SU-DHL-6 (cell line): ENCODE measurements around the gene SCLY.

Experiments
- H2AFZ ChIP-seq: fragments of 200-600 bp; sonication (generic); 2 replicates; pipeline ENCODE4 v1.6.1; 2014; ENCODE audit warnings: low read depth, mild to moderate bottlenecking, moderate library complexity, mixed read lengths, antibody characterized with exemption, low read length; ENCODE audit not compliant: severe bottlenecking
- H3F3A ChIP-seq: fragments of 200-600 bp; shearing (Covaris generic); 2 replicates; pipeline ENCODE4 v1.6.0; 2016; ENCODE audit warnings: antibody characterized with exemption, mild to moderate bottlenecking; ENCODE audit not compliant: insufficient read depth
- H3K27ac ChIP-seq: fragments of 200-600 bp; sonication (generic); 2 replicates; pipeline ENCODE4 v1.5.1; 2016; ENCODE audit warnings: low read depth, mild to moderate bottlenecking, low read length, moderate library complexity, mixed read lengths
- H3K27me3 ChIP-seq: fragments of 200-600 bp; sonication (generic), shearing (Covaris generic); 2 replicates; pipeline ENCODE4 v1.6.0; 2014; ENCODE audit warnings: mild to moderate bottlenecking, low read length
- H3K36me3 ChIP-seq: fragments of 200-600 bp; sonication (generic); 2 replicates; pipeline ENCODE4 v1.6.1; 2014; ENCODE audit warnings: mild to moderate bottlenecking, low read length, mixed read lengths
- H3K4me2 ChIP-seq: fragments of 300-600, 200-600 bp; shearing (Covaris generic), sonication (generic); 2 replicates; pipeline ENCODE4 v1.6.0; 2014; ENCODE audit warnings: low read length, low read depth, mild to moderate bottlenecking; ENCODE audit not compliant: poor library complexity, severe bottlenecking
- H3K4me3 ChIP-seq: fragments of 200-600 bp; sonication (generic); 2 replicates; pipeline ENCODE4 v1.5.1; 2014; ENCODE audit warnings: antibody characterized with exemption, low read length, mild to moderate bottlenecking, mixed read lengths; ENCODE audit not compliant: insufficient read depth, poor library complexity, severe bottlenecking
- H3K79me2 ChIP-seq: fragments of 200-600 bp; sonication (generic); 2 replicates; pipeline ENCODE4 v1.6.1; 2014; ENCODE audit warnings: mild to moderate bottlenecking, low read length, moderate library complexity; ENCODE audit not compliant: insufficient read depth
- H3K9ac ChIP-seq: fragments of 200-600 bp; sonication (generic); 2 replicates; pipeline ENCODE4 v1.7.0; 2014; ENCODE audit warnings: mild to moderate bottlenecking, low read length
- H3K9me2 ChIP-seq: fragments of 200-600 bp; sonication (generic); replicated peaks from 2 replicates; pipeline ENCODE4 v1.6.1; 2014; ENCODE audit warnings: low read length; ENCODE audit not compliant: insufficient read depth
- H3K9me3 ChIP-seq: fragments of 200-600 bp; sonication (generic); 2 replicates; pipeline ENCODE4 v1.6.1; 2014; ENCODE audit warnings: low read length, mixed read lengths; ENCODE audit not compliant: insufficient read depth
- H4K20me1 ChIP-seq: fragments of 200-600 bp; sonication (generic); 2 replicates; pipeline ENCODE4 v1.6.1; 2014; ENCODE audit warnings: low read depth, mild to moderate bottlenecking, antibody characterized with exemption, low read length, moderate library complexity, mixed read lengths
- CTCF ChIP-seq: fragments of 200-600 bp; sonication (generic); IDR thresholded peaks from one replicate; pipeline ENCODE4 v1.5.1; 2017; ENCODE audit warnings: antibody characterized with exemption, mild to moderate bottlenecking, low read length, moderate library complexity; ENCODE audit not compliant: insufficient read depth, poor library complexity, severe bottlenecking
- EZH2phosphoT487 ChIP-seq: fragments of 200-600 bp; sonication (generic), shearing (Covaris generic); conservative IDR thresholded peaks from 2 replicates; pipeline ENCODE4 v1.6.1; 2018; ENCODE audit warnings: mild to moderate bottlenecking, antibody characterized with exemption, low read length, moderate library complexity, mixed read lengths

The SCLY gene

GRCh38 chr2:238132463-238133450 lies 72.0 kb downstream of the SCLY start:
- Histone ChIP-seq H3K36me3 (no peaks in the 10 kb centered on the region), H3K79me2 (no peaks in the 10 kb centered on the region), H3K27ac (no peak overlapping the region), H2AFZ (no peak overlapping the region), H3K4me3 (no peak overlapping the region), H4K20me1 (no peaks in the 10 kb centered on the region), H3K4me2 (no peak overlapping the region), H3K27me3 (no peaks in the 10 kb centered on the region), H3K9me3 (no peaks in the 10 kb centered on the region), H3K9ac (no peak overlapping the region), H3K9me2 (no peaks in the 10 kb centered on the region), H3F3A (no peaks in the 10 kb centered on the region)
- no peak for TF ChIP-seq EZH2phosphoT487
- TF ChIP-seq CTCF = no peak

GRCh38 chr2:238133499-238134392 lies 72.9 kb downstream of the SCLY start:
- TF ChIP-seq EZH2phosphoT487 = no peak
- TF ChIP-seq CTCF = no peak
- Histone ChIP-seq H3K27me3 (no peaks in the 10 kb centered on the region), H3K9ac (no peak overlapping the region)

GRCh38 chr2:238134393-238134785 lies 73.6 kb downstream of the SCLY start:
- Histone ChIP-seq H2AFZ (no peak overlapping the region), H3K27me3 (no peaks in the 10 kb centered on the region), H3F3A (no peaks in the 10 kb centered on the region), H3K9me3 (no peaks in the 10 kb centered on the region), H3K4me2 (no peak overlapping the region), H3K9me2 (no peaks in the 10 kb centered on the region), H3K36me3 (no peaks in the 10 kb centered on the region), H4K20me1 (no peaks in the 10 kb centered on the region), H3K4me3 (no peak overlapping the region), H3K27ac (no peak overlapping the region), H3K79me2 (no peaks in the 10 kb centered on the region), H3K9ac (no peak overlapping the region)
- no peak for TF ChIP-seq CTCF
- TF ChIP-seq EZH2phosphoT487 = no peak

More at GRCh38 chr2:238133499-238134392, 72.9 kb downstream of the SCLY start:
- H2AFZ ChIP-seq = no peak overlapping the region
- H3K27ac ChIP-seq = no peak overlapping the region
- no peaks in the 10 kb centered on the region for H3F3A ChIP-seq
- H3K36me3 ChIP-seq = no peaks in the 10 kb centered on the region
- H3K9me2 ChIP-seq = no peaks in the 10 kb centered on the region
- no peak overlapping the region for H3K4me3 ChIP-seq
- H4K20me1 ChIP-seq = no peaks in the 10 kb centered on the region
- H3K4me2 ChIP-seq = no peak overlapping the region
- H3K79me2 ChIP-seq = no peaks in the 10 kb centered on the region
- H3K9me3 ChIP-seq = no peaks in the 10 kb centered on the region
